ENCODE results near the gene LRRTM4.

- TF ChIP-seq CTCF (conservative IDR thresholded peaks at IDR 0.05; ENCODE audit: low read depth in 2 of 2), result no peak
- no peak for TF ChIP-seq POLR2AphosphoS5 (IDR thresholded peaks at IDR 0.05; ENCODE audit: low read depth)
- no peak for TF ChIP-seq EZH2 (IDR thresholded peaks at IDR 0.05; ENCODE audit: low read depth, unreplicated experiment)
- TF ChIP-seq EZH2phosphoT487 (IDR thresholded peaks at IDR 0.05; ENCODE audit: unreplicated experiment), result no peak
- TF ChIP-seq ZNF331 (CRISPR knock-in tag; IDR thresholded peaks at IDR 0.05; ENCODE audit: low read depth), result no peak
- TF ChIP-seq REST (IDR thresholded peaks at IDR 0.05; ENCODE audit: unreplicated experiment), result no peak
Observed at GRCh38 chr2:77538031-77538430, 15.9 kb upstream of the LRRTM4 start.
